Measurements from ENCODE around the gene PTGS1. TPM values are rescaled to one million over a fixed set of nuclear protein-coding genes. Genes with fewer than 3 reads are reported as not detected.
A peak's percentile ranks its signal among the peaks of the same experiment; 100 is the strongest.
"Not testable (repeated sequence)": the region's sequence is repeated elsewhere in the genome, so short reads cannot be mapped to it uniquely, and the experiment has no call there.

PTGS1 gene
- total RNA-seq, 1 donor = 2.5 TPM

GRCh38 chr9:122402403-122402871 is 31.6 kb downstream of the PTGS1 start:
- Histone ChIP-seq H3K4me2 (ENCODE audit: insufficient read depth, low read length) (peak overlapping the region; percentile 59), H3K4me1 (ENCODE audit: insufficient read depth, low read length) (peaks cover 20% of the 10 kb centered on the region), H3K9me3 (ENCODE audit: low read depth, low read length) (no peaks in the 10 kb centered on the region), H3K4me3 (ENCODE audit: insufficient read depth, low read length) (no peak overlapping the region), H3K36me3 (ENCODE audit: insufficient read depth, low read length) (no peaks in the 10 kb centered on the region), H3K27me3 (ENCODE audit: insufficient read depth, low read length) (no peaks in the 10 kb centered on the region), H4K20me1 (ENCODE audit: insufficient read depth, low read length) (no peaks in the 10 kb centered on the region), H3K27ac (ENCODE audit: low read depth, low read length) (peak overlapping the region; percentile 96), H2AFZ (ENCODE audit: low read length) (peak overlapping the region; percentile 80), H3K79me2 (ENCODE audit: insufficient read depth, low read length) (no peaks in the 10 kb centered on the region)
- no peak for TF ChIP-seq CTCF (IDR thresholded peaks at IDR 0.05; ENCODE audit: extremely low read depth, low read depth, low read length)
- DNase-seq (ENCODE audit: insufficient read length, low spot score, missing footprints) = peak; percentile 98

- H3K27ac ChIP-seq (ENCODE audit: low read depth, low read length) = peak overlapping the region; percentile 96
- TF ChIP-seq CTCF (IDR thresholded peaks at IDR 0.05; ENCODE audit: extremely low read depth, low read depth, low read length) = no peak
- no peaks in the 10 kb centered on the region for H3K9me3 ChIP-seq (ENCODE audit: low read depth, low read length)
- H3K79me2 ChIP-seq (ENCODE audit: insufficient read depth, low read length) = no peaks in the 10 kb centered on the region
- peaks cover 20% of the 10 kb centered on the region for H3K4me1 ChIP-seq (ENCODE audit: insufficient read depth, low read length)
- no peaks in the 10 kb centered on the region for H4K20me1 ChIP-seq (ENCODE audit: insufficient read depth, low read length)
- peak; percentile 5 for DNase-seq (ENCODE audit: insufficient read length, low spot score, missing footprints)
- peak overlapping the region; percentile 59 for H3K4me2 ChIP-seq (ENCODE audit: insufficient read depth, low read length)
- H3K36me3 ChIP-seq (ENCODE audit: insufficient read depth, low read length) = no peaks in the 10 kb centered on the region
- H3K27me3 ChIP-seq (ENCODE audit: insufficient read depth, low read length) = no peaks in the 10 kb centered on the region
- no peak overlapping the region for H3K4me3 ChIP-seq (ENCODE audit: insufficient read depth, low read length)
- H2AFZ ChIP-seq (ENCODE audit: low read length) = peak overlapping the region; percentile 80
Observed at GRCh38 chr9:122402874-122403273, 32.0 kb downstream of the PTGS1 start.

- Histone ChIP-seq H3K27ac (ENCODE audit: low read depth, low read length) (peak overlapping the region; percentile 96), H3K4me2 (ENCODE audit: insufficient read depth, low read length) (peak overlapping the region; percentile 9), H2AFZ (ENCODE audit: low read length) (peak overlapping the region; percentile 67)
Observed at GRCh38 chr9:122403381-122404000, 32.7 kb downstream of the PTGS1 start.

GRCh38 chr9:122405304-122406069 is 34.7 kb downstream of the PTGS1 start:
- H3K4me1 ChIP-seq (ENCODE audit: insufficient read depth, low read length) = peaks cover 20% of the 10 kb centered on the region
- H3K27ac ChIP-seq (ENCODE audit: low read depth, low read length); H3K9me3 ChIP-seq (ENCODE audit: low read depth, low read length); H2AFZ ChIP-seq (ENCODE audit: low read length); H3K27me3 ChIP-seq (ENCODE audit: insufficient read depth, low read length); H3K4me2 ChIP-seq (ENCODE audit: insufficient read depth, low read length); H3K36me3 ChIP-seq (ENCODE audit: insufficient read depth, low read length); H3K79me2 ChIP-seq (ENCODE audit: insufficient read depth, low read length); H4K20me1 ChIP-seq (ENCODE audit: insufficient read depth, low read length); DNase-seq (ENCODE audit: insufficient read length, low spot score, missing footprints); H3K4me3 ChIP-seq (ENCODE audit: insufficient read depth, low read length): not testable (repeated sequence)

More at GRCh38 chr9:122403381-122404000, 32.7 kb downstream of the PTGS1 start:
- Histone ChIP-seq H3K4me3 (ENCODE audit: insufficient read depth, low read length) (no peak overlapping the region), H3K27me3 (ENCODE audit: insufficient read depth, low read length) (no peaks in the 10 kb centered on the region), H3K4me1 (ENCODE audit: insufficient read depth, low read length) (peaks cover 20% of the 10 kb centered on the region), H4K20me1 (ENCODE audit: insufficient read depth, low read length) (no peaks in the 10 kb centered on the region), H3K36me3 (ENCODE audit: insufficient read depth, low read length) (no peaks in the 10 kb centered on the region), H3K9me3 (ENCODE audit: low read depth, low read length) (no peaks in the 10 kb centered on the region), H3K79me2 (ENCODE audit: insufficient read depth, low read length) (no peaks in the 10 kb centered on the region)
- peak; percentile 88 for DNase-seq (ENCODE audit: insufficient read length, low spot score, missing footprints)
- TF ChIP-seq CTCF (IDR thresholded peaks at IDR 0.05; ENCODE audit: extremely low read depth, low read depth, low read length) = no peak

Data from osteoblast (primary cell).